CD14-positive monocyte (primary cell): ENCODE measurements around the gene PSMA7. TPM values are rescaled to one million over a fixed set of nuclear protein-coding genes. Genes with fewer than 3 reads are reported as not detected.

Experiments
- DNase-seq, 3 donors: peaks; one replicate each; pipeline ENCODE4 v3.0.0-alpha.2; 2011 to 2022
- H2AFZ ChIP-seq: 2 replicates; pipeline ENCODE4 v1.6.0; 2012; ENCODE audit warnings: mild to moderate bottlenecking, low read depth, low read length, inconsistent platforms; ENCODE audit not compliant: insufficient read depth, poor library complexity, severe bottlenecking
- H3K27ac ChIP-seq, 2 donors: 1 replicate in 1 of 2; 2 replicates in 1 of 2; pipeline ENCODE4 v1.5.1; 2012 to 2013; ENCODE audit warnings: low read length in 2 of 2, control low read depth in 1 of 2, inconsistent platforms in 1 of 2, low read depth in 1 of 2, mild to moderate bottlenecking in 1 of 2
- H3K27me3 ChIP-seq, 2 donors: one replicate each; pipeline versions ENCODE4 v1.6.0 to v1.6.1; 2011 to 2013; ENCODE audit warnings: low read length in 2 of 2; ENCODE audit not compliant: control insufficient read depth in 2 of 2, insufficient read depth in 2 of 2
- H3K36me3 ChIP-seq, 2 donors: replicated peaks in 1 of 2; 1 replicate in 1 of 2; 2 replicates in 1 of 2; pipeline versions ENCODE4 v1.5.1 to v1.6.1; 2012 to 2013; ENCODE audit warnings: low read length in 2 of 2, control low read depth in 1 of 2, inconsistent platforms in 1 of 2, mild to moderate bottlenecking in 1 of 2; ENCODE audit not compliant: insufficient read depth in 2 of 2, control insufficient read depth in 1 of 2
- H3K4me1 ChIP-seq, 2 donors: 1 replicate in 1 of 2; 2 replicates in 1 of 2; pipeline versions ENCODE4 v1.5.1 to v1.6.1; 2012 to 2013; ENCODE audit warnings: low read length in 2 of 2, control low read depth in 1 of 2, inconsistent platforms in 1 of 2, mild to moderate bottlenecking in 1 of 2, moderate library complexity in 1 of 2; ENCODE audit not compliant: insufficient read depth in 2 of 2, control insufficient read depth in 1 of 2
- H3K4me2 ChIP-seq: replicated peaks from 2 replicates; pipeline ENCODE3; 2012; ENCODE audit warnings: low read length, moderate library complexity, mild to moderate bottlenecking; ENCODE audit not compliant: poor library complexity, severe bottlenecking; ENCODE audit errors: extremely low read depth
- H3K4me3 ChIP-seq, 3 experiments: fragments of 200-600 bp in 1 of 3; sonication (generic) in 1 of 3; replicated peaks in 1 of 3; 1 replicate in 2 of 3; 2 replicates in 1 of 3; pipeline ENCODE4 v1.5.1; 2011 to 2013; ENCODE audit warnings: low read length in 3 of 3, mild to moderate bottlenecking in 3 of 3, control low read depth in 2 of 3, low read depth in 2 of 3, inconsistent platforms in 1 of 3, moderate library complexity in 1 of 3
- H3K79me2 ChIP-seq: 2 replicates; pipeline ENCODE4 v1.6.0; 2012; ENCODE audit warnings: mild to moderate bottlenecking, control low read depth, inconsistent platforms, low read length, moderate library complexity; ENCODE audit not compliant: insufficient read depth
- H3K9ac ChIP-seq: 2 replicates; pipeline ENCODE4 v1.6.0; 2017; ENCODE audit warnings: low read length, mild to moderate bottlenecking; ENCODE audit not compliant: insufficient read depth, poor library complexity, severe bottlenecking
- H3K9me3 ChIP-seq, 2 donors: replicated peaks in 1 of 2; 1 replicate in 1 of 2; 2 replicates in 1 of 2; pipeline versions ENCODE4 v1.5.1 to v1.6.1; 2012 to 2013; ENCODE audit warnings: low read length in 2 of 2, control low read depth in 1 of 2; ENCODE audit not compliant: control insufficient read depth in 1 of 2, insufficient read depth in 1 of 2
- H4K20me1 ChIP-seq: 2 replicates; pipeline ENCODE4 v1.6.0; 2012; ENCODE audit warnings: mild to moderate bottlenecking, low read length, control low read depth, moderate library complexity; ENCODE audit not compliant: insufficient read depth
- H3K27ac Mint-ChIP-seq, 7 donors: one replicate each; pipeline ENCODE4 v1.8.0; 2020; ENCODE audit warnings: mild to moderate bottlenecking in 7 of 7, mixed read lengths in 7 of 7, moderate library complexity in 6 of 7, inconsistent platforms in 2 of 7
- H3K27me3 Mint-ChIP-seq, 3 donors: one replicate each; pipeline ENCODE4 v1.8.0; 2021 to 2022; ENCODE audit warnings: low read depth in 3 of 3, mild to moderate bottlenecking in 3 of 3, mixed read lengths in 3 of 3, moderate library complexity in 3 of 3, inconsistent platforms in 1 of 3
- H3K36me3 Mint-ChIP-seq, 2 donors: one replicate each; pipeline ENCODE4 v1.8.0; 2020; ENCODE audit warnings: mixed read lengths in 2 of 2, inconsistent platforms in 1 of 2, mild to moderate bottlenecking in 1 of 2
- H3K4me1 Mint-ChIP-seq: one replicate; pipeline ENCODE4 v1.8.0; 2020; ENCODE audit warnings: mild to moderate bottlenecking, mixed read lengths
- H3K4me3 Mint-ChIP-seq, 2 donors: one replicate each; pipeline ENCODE4 v1.8.0; 2020; ENCODE audit warnings: mild to moderate bottlenecking in 2 of 2, mixed read lengths in 2 of 2, moderate library complexity in 1 of 2
- H3K9me3 Mint-ChIP-seq, 7 donors: one replicate each; pipeline ENCODE4 v1.8.0; 2020 to 2022; ENCODE audit warnings: mixed read lengths in 7 of 7, mild to moderate bottlenecking in 6 of 7, moderate library complexity in 6 of 7, inconsistent platforms in 2 of 7
- CTCF ChIP-seq: fragments of 200-600 bp; IDR thresholded peaks from one replicate; pipeline ENCODE4 v1.8.0; 2022; ENCODE audit warnings: antibody characterized with exemption, mild to moderate bottlenecking
- WGBS: methylation state at CpG from one replicate; pipeline ENCODE4 v1.1.5; 2013; ENCODE audit warnings: missing lambda C conversion rate; ENCODE audit not compliant: insufficient coverage; 5-methylcytosine and 5-hydroxymethylcytosine counted together
- intact Hi-C, 2 donors: fragments of 100-400 bp; cut with micrococcal nuclease; formaldehyde crosslinking; loops; one replicate each; pipeline versions ENCODE4 v1.15.0 to v1.15.1; 2023
- polyA plus RNA-seq, 3 donors: library from polyadenylated mRNA; depleted of rRNA in 1 of 3; unstranded in 2 of 3; stranded (reverse) in 1 of 3; fragments of 300-500 nt in 2 of 3; fragments of >200 nt in 1 of 3; fragmentation: Illumina TruSeq in 2 of 3; gene quantifications; 1 replicate in 2 of 3; 2 replicates in 1 of 3; pipeline ENCODE4 v1.2.3, GENCODE V29; 2012 to 2021

PSMA7 gene
- polyA plus RNA-seq, 3 donors: 402 to 668 (median 527) TPM

GRCh38 chr20:62186887-62187866 is 44.0 kb upstream of the PSMA7 start:
- WGBS: 88% methylated on average over 7 of the region's 13 CpGs
- Histone ChIP-seq H4K20me1 (peaks cover 32% of the 10 kb centered on the region), H3K79me2 (peaks cover 65% of the 10 kb centered on the region), H3K9me3 (no peaks in the 10 kb centered on the region), H3K27me3 (no peaks in the 10 kb centered on the region), H3K9ac (no peak overlapping the region), H3K27ac (peak overlapping the region in 1 of 2 donors; percentile 3), H2AFZ (no peak overlapping the region), H3K4me3 (no peak overlapping the region), H3K4me1 (peaks cover 17 to 27% of the 10 kb centered on the region in 2 donors), H3K36me3 (peaks cover 17 to 35% of the 10 kb centered on the region in 2 donors), H3K4me2 (no peak overlapping the region)
- peaks cover 13 to 28% of the 10 kb centered on the region in 2 donors for H3K36me3 Mint-ChIP-seq
- peak in 1 of 3 donors; percentile 6 for DNase-seq
- no peak overlapping the region for H3K4me3 Mint-ChIP-seq
- H3K27ac Mint-ChIP-seq: peak overlapping the region in 5 of 7 donors; percentile 11 to 70 (median 40)
- H3K9me3 Mint-ChIP-seq: no peaks in the 10 kb centered on the region
- H3K27me3 Mint-ChIP-seq: peaks cover 0 to 2% (median 1%) of the 10 kb centered on the region in 3 donors
- intact Hi-C loops: loop anchor here (5.0 kb wide), 1 partner anchor 50 kb away; the partner anchor contains the start of gene OSBPL2 (in 2 of the 2)
- TF ChIP-seq CTCF: no peak
- peaks cover 36% of the 10 kb centered on the region for H3K4me1 Mint-ChIP-seq

GRCh38 chr20:62186096-62186426 is 42.9 kb upstream of the PSMA7 start:
- H3K4me1 ChIP-seq: peaks cover 20 to 31% of the 10 kb centered on the region in 2 donors
- peaks cover 59% of the 10 kb centered on the region for H3K79me2 ChIP-seq
- Mint-ChIP-seq H3K9me3 (no peaks in the 10 kb centered on the region), H3K4me3 (peak overlapping the region; percentile 63 to 64), H3K27ac (peak overlapping the region in 6 of 7 donors; percentile 74 to 92 (median 84)), H3K36me3 (peaks cover 12 to 24% of the 10 kb centered on the region in 2 donors), H3K27me3 (peaks cover 0 to 2% (median 1%) of the 10 kb centered on the region in 3 donors), H3K4me1 (peaks cover 43% of the 10 kb centered on the region)
- H2AFZ ChIP-seq: no peak overlapping the region
- intact Hi-C loops: loop anchor here (5.0 kb wide), 1 partner anchor 51 kb away; the partner anchor contains the start of gene OSBPL2 (in 2 of the 2)
- H3K4me2 ChIP-seq: peak overlapping the region; percentile 43
- H3K27ac ChIP-seq: peak overlapping the region; percentile 44 to 65
- H3K27me3 ChIP-seq: no peaks in the 10 kb centered on the region
- DNase-seq: no peak
- WGBS: 60% methylated on average over 1 of the region's 3 CpGs
- H3K4me3 ChIP-seq: peak overlapping the region in 1 of 3 experiments; percentile 43
- no peak overlapping the region for H3K9ac ChIP-seq
- H3K9me3 ChIP-seq: no peaks in the 10 kb centered on the region
- TF ChIP-seq CTCF: no peak
- peaks cover 17 to 24% of the 10 kb centered on the region in 2 donors for H3K36me3 ChIP-seq
- peaks cover 22% of the 10 kb centered on the region for H4K20me1 ChIP-seq
